Large intestine (tissue), 3 donors: ENCODE data around the gene THPO. TPM values are rescaled to one million over a fixed set of nuclear protein-coding genes. Genes with fewer than 3 reads are reported as not detected.

Experiments used
- DNase-seq, 2 donors: peaks; one replicate each; pipeline versions ENCODE4 v3.0.0 to v3.0.0-alpha.2; 2013
- H3K27ac ChIP-seq: one replicate; pipeline ENCODE4 v1.5.1; 2013; ENCODE audit warnings: low read length
- H3K27me3 ChIP-seq: 2 replicates; pipeline ENCODE4 v1.6.1; 2013; ENCODE audit warnings: low read length; ENCODE audit not compliant: control insufficient read depth, insufficient read depth
- H3K36me3 ChIP-seq: 2 replicates; pipeline ENCODE4 v1.6.1; 2013; ENCODE audit warnings: low read length; ENCODE audit not compliant: control insufficient read depth, insufficient read depth
- H3K4me1 ChIP-seq: one replicate; pipeline ENCODE4 v1.6.1; 2013; ENCODE audit warnings: low read length; ENCODE audit not compliant: control insufficient read depth, insufficient read depth
- H3K4me3 ChIP-seq: one replicate; pipeline ENCODE4 v1.5.1; 2013; ENCODE audit warnings: low read length
- H3K9me3 ChIP-seq: one replicate; pipeline ENCODE4 v1.6.1; 2013; ENCODE audit warnings: mild to moderate bottlenecking, low read depth, low read length, moderate library complexity; ENCODE audit not compliant: control insufficient read depth
- WGBS: methylation state at CpG from one replicate; pipeline ENCODE4 v1.1.5; 2013; ENCODE audit warnings: low lambda C conversion rate; ENCODE audit not compliant: insufficient coverage; 5-methylcytosine and 5-hydroxymethylcytosine counted together
- polyA plus RNA-seq: library from polyadenylated mRNA; unstranded; fragments of 120-200 nt; gene quantifications from one replicate; pipeline ENCODE4 v1.2.1, GENCODE V29; 2013

Gene THPO
- polyA plus RNA-seq, 1 donor, result 1.9 TPM

- no peak for DNase-seq
- peaks cover 5% of the 10 kb centered on the region for H3K9me3 ChIP-seq
- no peaks in the 10 kb centered on the region for H3K36me3 ChIP-seq
- H3K27me3 ChIP-seq, result peaks cover 37% of the 10 kb centered on the region
- peaks cover 10% of the 10 kb centered on the region for H3K4me1 ChIP-seq
- WGBS, result no CpG with 5 or more reads among the region's 8 CpGs
- no peak overlapping the region for H3K27ac ChIP-seq
- H3K4me3 ChIP-seq, result no peak overlapping the region
Measured at GRCh38 chr3:184384856-184385422, 6.9 kb upstream of the THPO start.

GRCh38 chr3:184384342-184384741, 6.3 kb upstream of the THPO start:
- Histone ChIP-seq H3K27me3 (peaks cover 35% of the 10 kb centered on the region), H3K36me3 (no peaks in the 10 kb centered on the region), H3K4me3 (no peak overlapping the region), H3K9me3 (peaks cover 5% of the 10 kb centered on the region), H3K27ac (no peak overlapping the region), H3K4me1 (peaks cover 10% of the 10 kb centered on the region)
- WGBS, result no CpG with 5 or more reads among the region's 9 CpGs
- no peak for DNase-seq

- DNase-seq, result no peak
- Histone ChIP-seq H3K27me3 (peaks cover 44% of the 10 kb centered on the region), H3K36me3 (no peaks in the 10 kb centered on the region), H3K4me1 (peaks cover 15% of the 10 kb centered on the region), H3K9me3 (peaks cover 5% of the 10 kb centered on the region), H3K27ac (no peak overlapping the region), H3K4me3 (no peak overlapping the region)
- no CpG with 5 or more reads among the region's 15 CpGs for WGBS
Measured at GRCh38 chr3:184383033-184383740, 5.2 kb upstream of the THPO start.

- Histone ChIP-seq H3K36me3 (no peaks in the 10 kb centered on the region), H3K4me3 (no peak overlapping the region), H3K27ac (no peak overlapping the region), H3K9me3 (peaks cover 5% of the 10 kb centered on the region), H3K27me3 (peaks cover 47% of the 10 kb centered on the region), H3K4me1 (peaks cover 19% of the 10 kb centered on the region)
- no peak for DNase-seq
- WGBS, result no CpG with 5 or more reads among the region's 16 CpGs
Measured at GRCh38 chr3:184382326-184383032, 4.5 kb upstream of the THPO start.

GRCh38 chr3:184381261-184382224, 3.5 kb upstream of the THPO start:
- no peak overlapping the region for H3K4me3 ChIP-seq
- H3K27ac ChIP-seq, result no peak overlapping the region
- no peaks in the 10 kb centered on the region for H3K36me3 ChIP-seq
- peaks cover 21% of the 10 kb centered on the region for H3K4me1 ChIP-seq
- DNase-seq, result peak in 1 of 2 donors; percentile 38
- peaks cover 48% of the 10 kb centered on the region for H3K27me3 ChIP-seq
- H3K9me3 ChIP-seq, result peaks cover 5% of the 10 kb centered on the region
- no CpG with 5 or more reads among the region's 55 CpGs for WGBS

GRCh38 chr3:184380627-184381260, 2.7 kb upstream of the THPO start:
- H3K9me3 ChIP-seq, result peaks cover 5% of the 10 kb centered on the region
- WGBS, result no CpG with 5 or more reads among the region's 42 CpGs
- H3K27ac ChIP-seq, result no peak overlapping the region
- no peak overlapping the region for H3K4me3 ChIP-seq
- H3K4me1 ChIP-seq, result peaks cover 21% of the 10 kb centered on the region
- no peaks in the 10 kb centered on the region for H3K36me3 ChIP-seq
- H3K27me3 ChIP-seq, result peaks cover 52% of the 10 kb centered on the region
- peak in 1 of 2 donors; percentile 21 for DNase-seq

- Histone ChIP-seq H3K27ac (no peak overlapping the region), H3K27me3 (peaks cover 56% of the 10 kb centered on the region)
Measured at GRCh38 chr3:184380185-184380626, 2.2 kb upstream of the THPO start.

GRCh38 chr3:184379358-184380184, 1.6 kb upstream of the THPO start, which contains the start of gene CHRD:
Gene CHRD, plus strand, starts transcription at chr3:184380054. Its CDS starts 265 bp downstream, at chr3:184380319.
- Histone ChIP-seq H3K27me3 (peaks cover 56% of the 10 kb centered on the region), H3K36me3 (no peaks in the 10 kb centered on the region), H3K4me1 (peaks cover 21% of the 10 kb centered on the region), H3K9me3 (peaks cover 5% of the 10 kb centered on the region), H3K27ac (no peak within 1 kb of the TSS), H3K4me3 (peak within 1 kb of the TSS; percentile 13)
- DNase-seq, result peak in 1 of 2 donors; percentile 11
- no CpG with 5 or more reads among the region's 71 CpGs for WGBS

More at GRCh38 chr3:184380185-184380626, 2.2 kb upstream of the THPO start:
- DNase-seq, result peak; percentile 38 to 59
- WGBS, result no CpG with 5 or more reads among the region's 62 CpGs
- Histone ChIP-seq H3K4me1 (peaks cover 21% of the 10 kb centered on the region), H3K9me3 (peaks cover 5% of the 10 kb centered on the region), H3K4me3 (no peak overlapping the region), H3K36me3 (no peaks in the 10 kb centered on the region)
